SJCRH30 (cell line): ENCODE measurements around the gene LCA5L. TPM values are rescaled to one million over a fixed set of nuclear protein-coding genes. Genes with fewer than 3 reads are reported as not detected.
"Not testable (repeated sequence)": the region's sequence is repeated elsewhere in the genome, so short reads cannot be mapped to it uniquely, and the experiment has no call there.

Experiments
- DNase-seq, 2 experiments: peaks; one replicate each; pipeline ENCODE4 v3.0.0-alpha.2; 2015 to 2020
- H3K27ac ChIP-seq: fragments of 250-450 bp; sonication (Bioruptor Pico); 2 replicates; pipeline ENCODE4 v1.5.1; 2020; ENCODE audit warnings: mild to moderate bottlenecking, moderate library complexity
- H3K27me3 ChIP-seq: fragments of 250-450 bp; sonication (Bioruptor Pico); 2 replicates; pipeline ENCODE4 v1.5.1; 2020; ENCODE audit warnings: mild to moderate bottlenecking, moderate library complexity
- H3K36me3 ChIP-seq: fragments of 250-450 bp; sonication (Bioruptor Pico); 2 replicates; pipeline ENCODE4 v1.5.1; 2020; ENCODE audit warnings: mild to moderate bottlenecking, moderate library complexity
- H3K4me1 ChIP-seq: fragments of 250-450 bp; sonication (Bioruptor Pico); 2 replicates; pipeline ENCODE4 v1.5.1; 2020; ENCODE audit warnings: mild to moderate bottlenecking, moderate library complexity
- H3K4me3 ChIP-seq: fragments of 250-450 bp; sonication (Bioruptor Pico); 2 replicates; pipeline ENCODE4 v1.5.1; 2020; ENCODE audit warnings: mild to moderate bottlenecking, moderate library complexity
- H3K9me3 ChIP-seq: fragments of 250-450 bp; sonication (Bioruptor Pico); replicated peaks from 2 replicates; pipeline ENCODE4 v1.5.1; 2020; ENCODE audit warnings: mild to moderate bottlenecking, moderate library complexity
- total RNA-seq: library from RNA; depleted of rRNA; stranded (reverse); fragments of >200 nt; shearing (Covaris generic); gene quantifications from 2 replicates; pipeline ENCODE4 v1.2.3, GENCODE V29; 2014

Gene LCA5L
- total RNA-seq, 1 experiment from 2014 or later: not detected

DNA sequence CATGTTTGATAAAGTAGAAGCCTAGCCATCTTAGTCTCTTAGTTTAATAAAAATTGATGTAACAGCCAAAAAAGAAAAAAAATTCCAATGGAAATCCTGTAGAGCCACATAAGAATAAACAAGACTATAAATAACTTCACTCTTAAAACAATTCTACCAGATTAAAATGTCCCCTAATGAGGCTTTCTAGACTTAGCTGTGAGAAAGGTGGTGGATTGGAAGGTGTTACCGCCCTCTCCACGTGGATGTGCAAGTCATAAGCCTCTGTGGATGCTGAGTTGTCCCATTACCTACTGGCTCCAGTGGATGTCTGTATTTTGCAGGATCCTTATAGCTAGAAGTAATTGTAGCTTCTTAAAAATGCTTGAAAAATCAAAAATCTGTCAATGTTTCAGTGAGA is 14.6 kb downstream of the LCA5L start:
- no peaks in the 10 kb centered on the region for H3K4me1 ChIP-seq
- DNase-seq: no peak
- 0 out of 2 replicates have a peak, but pooled peaks cover 2% of the 10 kb centered on the region for H3K36me3 ChIP-seq
- no peak overlapping the region for H3K4me3 ChIP-seq
- H3K9me3 ChIP-seq: no peaks in the 10 kb centered on the region
- no peak overlapping the region for H3K27ac ChIP-seq
- no peaks in the 10 kb centered on the region; the same call in 1 of the 2 replicates for H3K27me3 ChIP-seq

DNA sequence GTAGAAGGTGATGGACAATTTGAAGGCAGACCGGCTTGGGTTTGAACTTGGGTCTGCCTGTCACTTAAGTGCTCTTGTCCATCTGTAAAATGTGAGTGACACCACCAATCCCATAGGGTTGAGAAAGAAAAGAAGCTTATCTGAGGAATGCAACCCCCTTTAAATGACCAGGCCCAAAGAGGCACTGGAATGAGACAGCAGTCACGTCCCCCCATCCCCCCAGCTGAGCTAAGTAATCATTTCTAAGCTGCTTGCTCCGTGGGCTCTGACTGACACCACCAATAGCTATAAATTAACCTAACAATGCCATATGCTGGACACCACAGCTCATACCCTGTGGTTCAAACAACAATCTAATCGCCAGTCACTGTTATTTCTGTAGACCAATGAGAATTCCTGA is 15.1 kb downstream of the LCA5L start:
- no peaks in the 10 kb centered on the region for H3K9me3 ChIP-seq
- H3K27ac ChIP-seq: no peak overlapping the region
- no peak for DNase-seq
- H3K4me1 ChIP-seq: no peaks in the 10 kb centered on the region
- no peaks in the 10 kb centered on the region; the same call in 1 of the 2 replicates for H3K27me3 ChIP-seq
- no peak overlapping the region for H3K4me3 ChIP-seq
- 0 out of 2 replicates have a peak, but pooled peaks cover 2% of the 10 kb centered on the region for H3K36me3 ChIP-seq

DNA sequence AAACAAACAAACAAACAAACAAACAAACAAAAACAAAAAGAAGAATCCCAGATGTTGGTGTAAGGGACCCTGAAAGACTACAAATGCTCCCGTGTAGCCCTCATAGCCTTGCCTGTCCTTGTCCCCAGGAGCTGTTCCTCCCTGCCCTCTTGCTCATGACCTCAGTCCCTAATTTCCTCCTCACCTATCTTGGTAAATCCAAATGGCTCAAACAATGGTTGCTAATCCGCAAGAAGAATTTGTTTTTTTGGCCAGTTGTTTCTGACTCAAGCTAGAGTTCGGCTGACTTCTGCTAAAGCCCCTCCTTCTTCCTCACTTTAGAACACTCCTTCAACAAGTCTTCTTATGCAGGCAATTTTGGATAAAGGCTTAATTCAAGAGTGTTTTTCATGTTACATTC is 15.6 kb downstream of the LCA5L start:
- Histone ChIP-seq H3K9me3 (no peaks in the 10 kb centered on the region), H3K4me3 (no peak overlapping the region), H3K27me3 (no peaks in the 10 kb centered on the region; the same call in 1 of the 2 replicates), H3K27ac (no peak overlapping the region), H3K4me1 (no peaks in the 10 kb centered on the region), H3K36me3 (0 out of 2 replicates have a peak, but pooled peaks cover 2% of the 10 kb centered on the region)
- no peak for DNase-seq

- Histone ChIP-seq H3K36me3 (0 out of 2 replicates have a peak, but pooled peaks cover 2% of the 10 kb centered on the region), H3K4me3 (no peak overlapping the region), H3K27ac (no peak overlapping the region), H3K27me3 (no peaks in the 10 kb centered on the region), H3K9me3 (no peaks in the 10 kb centered on the region), H3K4me1 (no peaks in the 10 kb centered on the region)
- DNase-seq: no peak
Observed at GRCh38 chr21:39429445-39429844, 16.1 kb downstream of the LCA5L start.

DNA sequence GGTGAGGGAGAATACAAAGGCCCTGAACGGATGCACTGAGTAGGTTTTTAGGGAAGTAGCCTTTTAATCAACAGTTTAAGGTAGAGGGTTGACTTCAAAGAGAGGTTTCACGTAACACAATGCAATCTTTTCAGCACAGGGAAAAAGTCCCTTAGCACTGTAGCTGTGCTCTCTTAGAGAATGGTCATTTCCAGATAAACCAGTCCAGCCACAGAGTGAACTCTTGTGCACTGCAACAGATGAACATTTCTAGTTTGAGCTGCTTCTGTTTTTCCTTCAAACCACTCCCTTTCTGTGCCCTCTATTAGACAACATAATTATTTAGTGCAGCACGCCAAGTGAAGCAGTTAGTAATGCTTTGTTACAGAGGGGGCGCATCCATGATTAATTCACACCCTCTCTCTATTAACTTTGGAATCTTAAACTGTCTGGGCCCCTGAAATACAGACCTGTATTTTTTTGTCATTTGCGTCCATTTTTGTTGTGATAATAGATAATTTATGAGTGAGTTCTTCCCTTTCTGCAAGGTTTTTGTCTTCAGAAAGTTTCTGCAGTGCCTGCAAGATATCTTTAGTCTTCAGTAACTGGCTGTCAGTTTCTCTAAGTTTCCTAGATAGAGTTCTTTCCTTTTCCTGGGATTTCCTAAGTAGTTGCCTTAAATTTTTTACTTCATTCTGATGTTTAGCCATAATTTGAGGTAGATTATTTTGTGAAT is 22.9 kb downstream of the LCA5L start:
- no peak overlapping the region for H3K27ac ChIP-seq
- H3K36me3 ChIP-seq: no peaks in the 10 kb centered on the region
- no peaks in the 10 kb centered on the region for H3K9me3 ChIP-seq
- DNase-seq: no peak
- no peaks in the 10 kb centered on the region for H3K27me3 ChIP-seq
- no peaks in the 10 kb centered on the region for H3K4me1 ChIP-seq
- H3K4me3 ChIP-seq: no peak overlapping the region

DNA sequence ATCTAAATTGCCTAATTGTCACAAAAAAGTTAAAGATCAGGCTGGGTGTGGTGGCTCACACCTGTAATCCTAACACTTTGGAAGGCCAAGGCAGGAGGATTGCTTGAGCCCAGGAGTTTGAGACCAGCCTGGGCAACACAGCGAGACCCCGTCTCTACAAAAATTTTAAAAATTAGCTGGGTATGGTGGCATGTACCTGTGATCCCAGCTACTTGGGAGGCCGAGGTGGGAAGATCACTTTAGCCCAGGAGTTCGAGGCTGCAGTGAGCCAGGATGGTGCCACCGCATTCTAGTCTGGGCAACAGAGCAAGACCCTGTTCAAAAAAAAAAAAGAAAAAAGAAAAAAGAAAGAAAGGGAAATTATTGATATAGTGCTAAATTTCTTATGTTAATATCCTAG is 26.4 kb downstream of the LCA5L start:
- not testable (repeated sequence) for H3K27ac ChIP-seq, H3K9me3 ChIP-seq, H3K4me1 ChIP-seq, H3K36me3 ChIP-seq, H3K27me3 ChIP-seq, H3K4me3 ChIP-seq, DNase-seq

GRCh38 chr21:39406065-39406464 is 39.5 kb downstream of the LCA5L start:
- H3K4me1 ChIP-seq: no peaks in the 10 kb centered on the region; the same call in 1 of the 2 replicates
- H3K4me3 ChIP-seq: no peak overlapping the region
- peaks cover 7% of the 10 kb centered on the region for H3K36me3 ChIP-seq
- H3K27ac ChIP-seq: no peak overlapping the region
- no peaks in the 10 kb centered on the region for H3K27me3 ChIP-seq
- no peak for DNase-seq
- no peaks in the 10 kb centered on the region for H3K9me3 ChIP-seq

DNA sequence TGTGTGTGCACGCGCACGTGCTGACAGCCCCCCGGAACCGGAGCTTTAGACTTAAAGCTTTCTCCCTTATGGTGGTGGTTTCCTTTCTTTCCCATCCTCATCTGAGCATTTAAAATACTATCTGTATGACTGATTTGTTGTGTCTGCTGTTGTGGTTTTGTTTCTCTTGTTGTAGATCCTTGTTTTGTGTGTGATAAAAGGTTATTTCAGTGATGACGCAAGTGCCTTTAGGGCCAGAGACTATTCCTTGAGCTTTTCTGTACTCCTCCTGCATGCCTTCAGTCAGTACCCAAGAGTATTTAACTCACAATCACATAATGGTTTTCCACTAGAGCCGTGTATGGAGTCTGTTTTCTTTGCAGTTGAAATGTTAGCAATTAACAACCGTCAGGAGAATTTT is 45.4 kb downstream of the LCA5L start:
- no peak overlapping the region for H3K27ac ChIP-seq
- DNase-seq: no peak
- H3K27me3 ChIP-seq: no peaks in the 10 kb centered on the region
- no peaks in the 10 kb centered on the region; the same call in 1 of the 2 replicates for H3K36me3 ChIP-seq
- H3K4me1 ChIP-seq: no peaks in the 10 kb centered on the region
- no peaks in the 10 kb centered on the region for H3K9me3 ChIP-seq
- H3K4me3 ChIP-seq: no peak overlapping the region

- H3K27ac ChIP-seq: no peak overlapping the region
- H3K9me3 ChIP-seq: no peaks in the 10 kb centered on the region
- no peak for DNase-seq
- H3K27me3 ChIP-seq: no peaks in the 10 kb centered on the region
- no peaks in the 10 kb centered on the region for H3K4me1 ChIP-seq
- no peaks in the 10 kb centered on the region; the same call in 1 of the 2 replicates for H3K36me3 ChIP-seq
- H3K4me3 ChIP-seq: no peak overlapping the region
Observed at GRCh38 chr21:39397646-39398385, 47.8 kb downstream of the LCA5L start.

- H3K4me1 ChIP-seq: no peaks in the 10 kb centered on the region
- H3K36me3 ChIP-seq: no peaks in the 10 kb centered on the region; the same call in 1 of the 2 replicates
- DNase-seq: no peak
- H3K4me3 ChIP-seq: no peak overlapping the region
- no peaks in the 10 kb centered on the region for H3K9me3 ChIP-seq
- H3K27me3 ChIP-seq: no peaks in the 10 kb centered on the region
- no peak overlapping the region for H3K27ac ChIP-seq
Observed at GRCh38 chr21:39392981-39393380, 52.6 kb downstream of the LCA5L start.

GRCh38 chr21:39390212-39390765 is 55.3 kb downstream of the LCA5L start:
- no peak overlapping the region for H3K27ac ChIP-seq

GRCh38 chr21:39388811-39389155 is 56.8 kb downstream of the LCA5L start:
- Histone ChIP-seq H3K27ac (no peak overlapping the region), H3K4me3 (peak overlapping the region; percentile 61), H3K36me3 (no peaks in the 10 kb centered on the region; the same call in 1 of the 2 replicates), H3K27me3 (no peaks in the 10 kb centered on the region), H3K9me3 (no peaks in the 10 kb centered on the region), H3K4me1 (no peaks in the 10 kb centered on the region)
- no peak for DNase-seq

More at GRCh38 chr21:39390212-39390765, 55.3 kb downstream of the LCA5L start:
- H3K4me1 ChIP-seq: no peaks in the 10 kb centered on the region
- DNase-seq: no peak
- no peak overlapping the region for H3K4me3 ChIP-seq
- no peaks in the 10 kb centered on the region for H3K27me3 ChIP-seq
- H3K9me3 ChIP-seq: no peaks in the 10 kb centered on the region
- no peaks in the 10 kb centered on the region; the same call in 1 of the 2 replicates for H3K36me3 ChIP-seq

DNA sequence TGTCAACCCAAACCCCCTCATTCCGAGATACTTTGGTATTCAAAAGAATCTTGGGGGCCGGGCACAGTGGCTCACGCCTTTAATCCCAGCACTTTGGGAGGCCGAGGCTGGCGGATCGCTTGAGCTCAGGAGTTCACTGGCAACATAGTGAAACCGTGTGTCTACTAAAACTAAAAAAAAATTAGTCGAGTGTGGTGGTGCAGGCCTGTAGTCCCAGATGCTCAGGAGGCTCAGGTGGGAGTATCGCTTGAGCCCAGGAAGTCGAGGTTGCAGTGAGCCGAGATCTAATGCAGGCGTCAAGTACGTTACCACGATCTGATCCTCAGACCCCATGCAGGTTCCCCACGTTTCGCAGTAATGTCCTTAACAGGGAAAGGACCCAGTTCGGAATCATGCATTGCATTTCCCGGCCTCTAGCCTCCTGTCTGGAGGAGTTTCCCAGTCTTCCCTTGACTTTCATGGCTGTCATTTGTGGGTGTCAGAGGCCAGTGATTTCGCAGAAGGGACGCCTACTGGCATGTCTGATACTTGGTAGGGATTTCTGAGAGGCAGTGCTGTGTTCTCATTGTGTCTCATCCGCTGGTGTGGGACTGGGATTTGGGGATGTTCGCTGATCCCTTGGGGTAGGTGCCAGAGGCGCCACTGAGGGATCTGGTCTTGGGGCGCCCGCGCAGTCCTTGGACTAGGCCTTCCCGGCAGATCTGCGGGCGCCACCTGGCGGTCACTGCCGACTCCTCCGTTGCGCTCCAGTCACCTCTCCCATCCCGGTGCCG is 57.4 kb downstream of the LCA5L start:
- Histone ChIP-seq H3K4me1 (no peaks in the 10 kb centered on the region), H3K4me3 (peak overlapping the region; percentile 61), H3K27ac (peak overlapping the region; percentile 30), H3K9me3 (no peaks in the 10 kb centered on the region), H3K36me3 (no peaks in the 10 kb centered on the region; the same call in 1 of the 2 replicates), H3K27me3 (no peaks in the 10 kb centered on the region)
- DNase-seq: peak; percentile 93 to 94

DNA sequence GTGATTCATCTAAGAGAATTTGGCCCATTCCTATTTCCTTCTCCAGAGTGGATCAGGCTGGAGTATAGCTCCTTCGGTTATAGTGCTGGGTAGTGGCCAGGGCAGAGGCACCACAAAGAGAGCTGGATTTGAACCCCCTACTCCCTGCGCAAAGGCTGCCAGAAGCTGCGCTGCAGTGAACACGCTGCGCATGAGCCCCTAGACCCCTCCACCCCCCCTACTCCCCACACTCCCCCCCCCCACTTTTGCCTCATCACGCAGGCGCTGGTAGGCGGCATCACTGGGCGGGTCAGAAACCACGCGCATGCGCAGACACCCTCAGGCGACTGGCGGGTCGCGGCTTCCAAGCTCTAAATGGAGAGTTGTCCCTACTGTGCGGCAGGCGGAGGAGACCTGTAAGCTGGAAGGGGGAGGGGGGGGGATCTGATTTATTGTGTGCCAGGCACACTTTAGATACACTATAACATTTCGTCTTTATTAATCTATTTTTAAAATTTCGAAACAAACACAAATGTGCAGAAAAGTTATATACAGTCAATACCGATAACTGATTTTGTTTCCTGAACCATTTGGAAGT is 58.0 kb downstream of the LCA5L start:
- peak overlapping the region; percentile 30 for H3K27ac ChIP-seq
- H3K4me1 ChIP-seq: no peaks in the 10 kb centered on the region
- H3K27me3 ChIP-seq: no peaks in the 10 kb centered on the region
- peak overlapping the region; percentile 61 for H3K4me3 ChIP-seq
- peak; percentile 96 to 97 for DNase-seq
- no peaks in the 10 kb centered on the region for H3K9me3 ChIP-seq
- H3K36me3 ChIP-seq: no peaks in the 10 kb centered on the region
